Esophagus squamous epithelium (tissue), 4 donors: ENCODE data around the gene IL32.

Source experiments
- CTCF ChIP-seq, 6 experiments: fragments of 450-650 bp in 4 of 6; fragments of 200-600 bp in 2 of 6; sonication (generic) in 2 of 6; IDR thresholded peaks; one replicate each; pipeline ENCODE4 v1.5.1; 2016 to 2019; ENCODE audit warnings: antibody characterized with exemption in 6 of 6, mild to moderate bottlenecking in 4 of 6, moderate library complexity in 4 of 6
- POLR2A ChIP-seq, 4 donors: fragments of 450-650 bp; IDR thresholded peaks; one replicate each; pipeline ENCODE4 v1.6.1; 2017; ENCODE audit warnings: antibody characterized with exemption in 4 of 4, mild to moderate bottlenecking in 4 of 4, moderate library complexity in 3 of 4

- TF ChIP-seq CTCF (IDR thresholded peaks at IDR 0.05) (no peak), POLR2A (IDR thresholded peaks at IDR 0.05) (no peak)
These were observed 2.9 kb upstream of the IL32 start for GRCh38 chr16:3062553-3062952.
